WI38 (cell line): ENCODE measurements around the gene USP19.
A peak's percentile ranks its signal among the peaks of the same experiment; 100 is the strongest.

ENCODE experiments used
- H3K4me3 ChIP-seq: 2 replicates; pipeline ENCODE4 v1.5.1; 2011; ENCODE audit warnings: low read depth, mild to moderate bottlenecking, control low read depth, low read length
- TF ChIP-seq, protein P1 (sequence below): IDR thresholded peaks from 2 replicates; pipeline ENCODE4 v1.5.1; 2012; ENCODE audit warnings: low read depth, mild to moderate bottlenecking, control low read depth, low read length

USP19 gene

DNA sequence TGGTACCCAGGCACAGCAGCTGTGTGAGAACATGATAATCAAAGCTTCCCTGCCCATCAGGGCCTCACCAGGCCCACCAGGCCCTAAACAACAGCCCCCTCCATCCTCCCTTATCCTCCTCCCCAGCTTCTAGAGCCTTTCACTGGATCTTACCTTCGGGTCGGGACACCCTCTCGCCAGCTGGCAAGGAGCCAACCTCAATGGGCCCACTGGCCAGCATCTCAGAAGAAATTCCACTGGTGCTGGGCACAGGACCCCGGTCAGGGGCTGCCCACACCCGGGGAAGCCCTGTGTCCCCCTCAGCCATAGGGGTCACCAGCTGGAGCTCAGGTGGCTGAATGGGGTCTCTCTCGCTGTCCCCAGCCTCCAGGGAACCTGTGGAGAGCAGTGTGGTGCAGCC lies 9.3 kb downstream of the USP19 start:
- TF ChIP-seq, protein P1, sequence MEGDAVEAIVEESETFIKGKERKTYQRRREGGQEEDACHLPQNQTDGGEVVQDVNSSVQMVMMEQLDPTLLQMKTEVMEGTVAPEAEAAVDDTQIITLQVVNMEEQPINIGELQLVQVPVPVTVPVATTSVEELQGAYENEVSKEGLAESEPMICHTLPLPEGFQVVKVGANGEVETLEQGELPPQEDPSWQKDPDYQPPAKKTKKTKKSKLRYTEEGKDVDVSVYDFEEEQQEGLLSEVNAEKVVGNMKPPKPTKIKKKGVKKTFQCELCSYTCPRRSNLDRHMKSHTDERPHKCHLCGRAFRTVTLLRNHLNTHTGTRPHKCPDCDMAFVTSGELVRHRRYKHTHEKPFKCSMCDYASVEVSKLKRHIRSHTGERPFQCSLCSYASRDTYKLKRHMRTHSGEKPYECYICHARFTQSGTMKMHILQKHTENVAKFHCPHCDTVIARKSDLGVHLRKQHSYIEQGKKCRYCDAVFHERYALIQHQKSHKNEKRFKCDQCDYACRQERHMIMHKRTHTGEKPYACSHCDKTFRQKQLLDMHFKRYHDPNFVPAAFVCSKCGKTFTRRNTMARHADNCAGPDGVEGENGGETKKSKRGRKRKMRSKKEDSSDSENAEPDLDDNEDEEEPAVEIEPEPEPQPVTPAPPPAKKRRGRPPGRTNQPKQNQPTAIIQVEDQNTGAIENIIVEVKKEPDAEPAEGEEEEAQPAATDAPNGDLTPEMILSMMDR = no peak
- H3K4me3 ChIP-seq = no peak overlapping the region

DNA sequence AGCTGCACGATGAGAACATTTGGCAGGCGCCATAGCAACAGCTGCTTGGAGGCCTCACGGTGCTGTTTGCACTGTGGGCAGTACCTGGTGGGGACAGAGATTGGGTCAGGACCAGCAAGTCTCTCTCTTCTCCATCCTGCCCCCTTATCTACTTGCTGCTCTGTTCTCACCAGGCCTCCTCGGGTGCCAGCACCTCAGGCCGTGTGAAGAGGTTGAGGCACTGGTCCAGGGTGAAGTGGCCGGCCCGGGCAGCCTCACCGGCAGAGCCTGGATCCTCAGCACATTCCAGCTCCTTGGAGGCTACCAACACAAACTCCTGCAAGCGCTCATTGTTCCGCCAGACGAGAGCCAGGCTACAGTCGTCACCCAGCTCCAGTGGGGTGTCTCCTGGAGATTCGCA lies 9.8 kb downstream of the USP19 start:
- TF ChIP-seq, protein P1 = no peak
- no peak overlapping the region for H3K4me3 ChIP-seq

DNA sequence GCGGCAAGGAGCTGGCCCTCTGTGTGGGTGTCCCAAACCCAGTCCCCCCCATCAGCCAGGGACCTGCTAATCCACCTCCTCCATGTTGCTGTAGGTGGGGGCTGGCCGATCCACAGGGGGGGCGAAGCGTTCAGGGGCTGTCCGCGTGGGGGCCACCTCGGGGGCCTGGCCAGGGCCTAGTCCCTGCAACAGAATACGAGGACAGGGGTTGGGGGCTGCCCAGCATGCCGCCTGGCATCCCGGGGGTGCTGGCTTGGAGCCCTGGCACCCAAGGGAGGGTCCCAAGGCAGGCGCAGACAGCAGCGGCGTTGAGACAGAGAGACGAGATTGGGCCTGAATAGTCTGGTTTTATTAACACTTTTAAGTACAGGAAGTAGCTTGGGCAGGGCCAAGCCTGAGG lies 12.3 kb downstream of the USP19 start:
- TF ChIP-seq, protein P1 = no peak
- no peak overlapping the region for H3K4me3 ChIP-seq

DNA sequence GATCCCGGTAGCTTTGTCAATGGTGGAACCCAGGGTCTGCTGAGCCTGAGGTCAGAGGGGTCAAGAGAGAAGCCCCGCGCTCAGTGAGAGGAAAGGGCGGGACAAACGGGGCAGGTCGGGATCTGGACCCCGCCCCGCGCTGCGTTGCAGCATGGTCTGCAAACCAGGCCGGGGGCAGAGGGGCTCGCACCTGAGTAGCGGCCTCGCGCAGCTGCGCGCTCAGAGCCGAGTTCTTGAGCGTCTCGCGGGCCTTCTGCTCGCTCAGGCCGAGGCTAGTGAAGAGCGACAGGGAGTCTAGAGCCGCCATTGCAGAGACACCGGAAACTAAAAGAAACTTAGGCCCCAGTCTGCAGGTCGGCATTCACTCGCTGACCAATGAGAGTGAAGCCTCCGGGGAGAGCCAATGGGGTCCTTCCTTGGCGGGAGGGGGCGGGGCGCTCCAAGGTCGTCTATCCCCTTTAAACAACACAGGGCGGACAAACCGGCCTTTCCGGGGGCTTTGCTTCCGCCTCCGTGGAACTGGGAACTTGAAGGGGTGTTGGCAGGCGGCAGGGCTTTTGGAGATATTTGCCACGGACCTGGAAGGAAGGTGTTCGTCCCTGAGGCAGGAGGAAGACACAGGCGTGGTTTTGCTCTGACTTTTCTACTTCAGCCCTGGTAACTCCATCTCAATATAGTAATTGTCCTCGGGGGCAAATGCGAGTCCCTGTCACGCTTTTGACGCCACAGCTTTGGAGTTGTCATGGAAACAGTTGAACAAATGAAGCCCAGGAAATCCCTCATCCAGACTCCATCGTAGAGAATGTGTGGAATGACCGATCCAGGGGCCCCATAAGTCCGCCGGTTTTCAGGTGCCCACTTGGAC lies 16.0 kb downstream of the USP19 start, which contains the start of gene QARS1:
Gene QARS1 (minus strand): TSS at position 331 of the 865 bp plus-strand sequence. CDS start 24 bp downstream, at position 307.
- H3K4me3 ChIP-seq = peak within 1 kb of the TSS; percentile 80
- TF ChIP-seq, protein P1 = no peak

DNA sequence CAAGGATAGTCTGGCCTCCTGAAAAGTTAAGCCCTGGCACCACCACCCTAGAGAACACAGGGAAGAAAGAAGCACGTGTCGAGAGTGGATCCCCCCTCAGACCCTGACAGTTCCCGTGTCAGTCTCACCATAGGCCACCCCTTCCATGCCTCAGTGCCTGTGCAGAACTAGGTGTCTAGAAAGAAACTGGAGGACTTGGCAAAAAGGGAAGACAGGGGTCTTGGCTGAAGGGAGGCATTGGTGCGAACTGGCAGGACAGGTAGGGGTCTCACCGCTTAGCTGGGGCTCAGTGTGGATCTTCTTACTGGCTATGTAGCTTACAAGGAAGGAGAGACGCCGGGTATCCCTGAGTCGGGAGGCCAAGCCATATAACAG lies 16.6 kb downstream of the USP19 start:
- TF ChIP-seq, protein P1 = no peak
- H3K4me3 ChIP-seq = peak overlapping the region; percentile 80

- H3K4me3 ChIP-seq = no peak overlapping the region
- TF ChIP-seq, protein P1 = no peak
Measured at GRCh38 chr3:49100046-49100615, 20.5 kb downstream of the USP19 start.
